Mononuclear cell (primary cell): ENCODE results near the gene TMEM109. TPM values are rescaled to one million over a fixed set of nuclear protein-coding genes. Genes with fewer than 3 reads are reported as not detected.

ENCODE experiments used
- H3K27me3 ChIP-seq: 2 replicates; pipeline ENCODE4 v1.6.0; 2011; ENCODE audit warnings: low read length, control low read depth; ENCODE audit not compliant: insufficient read depth
- H3K4me1 ChIP-seq: 2 replicates; pipeline ENCODE4 v1.5.1; 2011; ENCODE audit warnings: mild to moderate bottlenecking, low read length, control low read depth; ENCODE audit not compliant: insufficient read depth
- H3K4me3 ChIP-seq: 2 replicates; pipeline ENCODE4 v1.5.1; 2011; ENCODE audit warnings: mild to moderate bottlenecking, low read length, moderate library complexity
- H3K9me3 ChIP-seq: 2 replicates; pipeline ENCODE4 v1.5.1; 2011; ENCODE audit warnings: low read depth, mild to moderate bottlenecking, control low read depth, low read length
- total RNA-seq: library from RNA; depleted of rRNA; stranded (reverse); fragments of >200 nt; gene quantifications from one replicate; pipeline ENCODE4 v1.2.3, GENCODE V29; 2012

Gene TMEM109
- total RNA-seq, 1 donor = 24.0 TPM

GRCh38 chr11:60874421-60875365, 39.3 kb upstream of the TMEM109 start:
- Histone ChIP-seq H3K9me3 (no peaks in the 10 kb centered on the region), H3K4me1 (peaks cover 24% of the 10 kb centered on the region), H3K27me3 (no peaks in the 10 kb centered on the region), H3K4me3 (no peak overlapping the region)

- Histone ChIP-seq H3K4me1 (peaks cover 24% of the 10 kb centered on the region), H3K4me3 (no peak overlapping the region), H3K27me3 (no peaks in the 10 kb centered on the region), H3K9me3 (no peaks in the 10 kb centered on the region)
These were observed 38.4 kb upstream of the TMEM109 start for GRCh38 chr11:60875366-60876167.

- Histone ChIP-seq H3K9me3 (no peaks in the 10 kb centered on the region), H3K4me3 (no peak overlapping the region), H3K4me1 (peaks cover 24% of the 10 kb centered on the region)
These were observed 37.8 kb upstream of the TMEM109 start for GRCh38 chr11:60876168-60876485.

GRCh38 chr11:60878245-60879101, 35.5 kb upstream of the TMEM109 start:
- H3K27me3 ChIP-seq = no peaks in the 10 kb centered on the region
- H3K9me3 ChIP-seq = no peaks in the 10 kb centered on the region
- no peak overlapping the region for H3K4me3 ChIP-seq
- peaks cover 2% of the 10 kb centered on the region for H3K4me1 ChIP-seq

More at GRCh38 chr11:60876168-60876485, 37.8 kb upstream of the TMEM109 start:
- no peaks in the 10 kb centered on the region for H3K27me3 ChIP-seq

- H3K4me1 ChIP-seq = no peaks in the 10 kb centered on the region
- no peak overlapping the region for H3K4me3 ChIP-seq
- H3K9me3 ChIP-seq = no peaks in the 10 kb centered on the region
These were observed 34.9 kb upstream of the TMEM109 start for GRCh38 chr11:60879104-60879503.

GRCh38 chr11:60879971-60880588, 33.9 kb upstream of the TMEM109 start:
- Histone ChIP-seq H3K4me1 (no peaks in the 10 kb centered on the region), H3K9me3 (no peaks in the 10 kb centered on the region), H3K27me3 (no peaks in the 10 kb centered on the region), H3K4me3 (no peak overlapping the region)

More at GRCh38 chr11:60879104-60879503, 34.9 kb upstream of the TMEM109 start:
- H3K27me3 ChIP-seq = no peaks in the 10 kb centered on the region

GRCh38 chr11:60880643-60881282, 33.2 kb upstream of the TMEM109 start:
- Histone ChIP-seq H3K4me3 (no peak overlapping the region), H3K27me3 (no peaks in the 10 kb centered on the region), H3K9me3 (no peaks in the 10 kb centered on the region), H3K4me1 (no peaks in the 10 kb centered on the region)

- H3K4me1 ChIP-seq = peaks cover 5% of the 10 kb centered on the region
- no peak overlapping the region for H3K4me3 ChIP-seq
- no peaks in the 10 kb centered on the region for H3K9me3 ChIP-seq
- no peaks in the 10 kb centered on the region for H3K27me3 ChIP-seq
These were observed 26.4 kb upstream of the TMEM109 start for GRCh38 chr11:60887556-60887955.

GRCh38 chr11:60889869-60890311, 24.1 kb upstream of the TMEM109 start:
- Histone ChIP-seq H3K9me3 (no peaks in the 10 kb centered on the region), H3K27me3 (no peaks in the 10 kb centered on the region), H3K4me3 (no peak overlapping the region), H3K4me1 (peaks cover 5% of the 10 kb centered on the region)

GRCh38 chr11:60890696-60891095, 23.3 kb upstream of the TMEM109 start:
- no peaks in the 10 kb centered on the region for H3K9me3 ChIP-seq
- H3K4me1 ChIP-seq = peaks cover 5% of the 10 kb centered on the region
- H3K27me3 ChIP-seq = no peaks in the 10 kb centered on the region
- H3K4me3 ChIP-seq = no peak overlapping the region

GRCh38 chr11:60891103-60891741, 22.7 kb upstream of the TMEM109 start:
- Histone ChIP-seq H3K9me3 (no peaks in the 10 kb centered on the region), H3K27me3 (no peaks in the 10 kb centered on the region), H3K4me3 (no peak overlapping the region), H3K4me1 (peaks cover 5% of the 10 kb centered on the region)

- Histone ChIP-seq H3K27me3 (no peaks in the 10 kb centered on the region), H3K9me3 (no peaks in the 10 kb centered on the region), H3K4me3 (no peak overlapping the region), H3K4me1 (peaks cover under 1% of the 10 kb centered on the region)
These were observed 18.3 kb upstream of the TMEM109 start for GRCh38 chr11:60895687-60896086.

- Histone ChIP-seq H3K9me3 (no peaks in the 10 kb centered on the region), H3K4me3 (no peak overlapping the region), H3K27me3 (no peaks in the 10 kb centered on the region), H3K4me1 (no peaks in the 10 kb centered on the region)
These were observed 16.5 kb upstream of the TMEM109 start for GRCh38 chr11:60897496-60897895.
